Immature natural killer cell (primary cell): ENCODE measurements around the gene CRHR2. TPM values are rescaled to one million over a fixed set of nuclear protein-coding genes. Genes with fewer than 3 reads are reported as not detected.

Source experiments
- polyA plus RNA-seq, 3 donors: library from polyadenylated mRNA; unstranded; fragments of 300-500 nt; fragmentation: Illumina TruSeq; gene quantifications; one replicate each; pipeline ENCODE4 v1.2.3, GENCODE V29; 2021

CRHR2 gene
- polyA plus RNA-seq, 3 donors from 2014 or later = not detected

Other genes starting within 250 kb of the CRHR2 start
- 1 to 10 TPM; 5.7 to 9.9 (median 7.4) TPM for gene NOD1, start 203.7 kb downstream of the CRHR2 start, polyA plus RNA-seq
- gene GGCT, start 177.6 kb downstream of the CRHR2 start, polyA plus RNA-seq = 10 to 100 TPM; 20.3 to 27.2 (median 25.3) TPM
- gene GARS1, start 87.6 kb downstream of the CRHR2 start, polyA plus RNA-seq = 10 to 100 TPM; 33.1 to 85.6 (median 75.2) TPM
- not detected for gene INMT, start 69.7 kb upstream of the CRHR2 start, polyA plus RNA-seq
- under 1 TPM in 2 of 3 donors, not detected in 1; 0.45 to 0.71 TPM for gene MINDY4, start 89.0 kb upstream of the CRHR2 start, polyA plus RNA-seq
- gene AQP1, start 229.4 kb upstream of the CRHR2 start, polyA plus RNA-seq = under 1 TPM in 1 of 3 donors, not detected in 2; 0.08 TPM